ENCODE results near the gene ZRANB2. TPM values are rescaled to one million over a fixed set of nuclear protein-coding genes. Genes with fewer than 3 reads are reported as not detected.

The ZRANB2 gene
- total and polyA plus RNA-seq, 2 donors (not counting 1 experiment from before 2014, with no cell fraction given) = 40.8 to 86.7 TPM

DNA sequence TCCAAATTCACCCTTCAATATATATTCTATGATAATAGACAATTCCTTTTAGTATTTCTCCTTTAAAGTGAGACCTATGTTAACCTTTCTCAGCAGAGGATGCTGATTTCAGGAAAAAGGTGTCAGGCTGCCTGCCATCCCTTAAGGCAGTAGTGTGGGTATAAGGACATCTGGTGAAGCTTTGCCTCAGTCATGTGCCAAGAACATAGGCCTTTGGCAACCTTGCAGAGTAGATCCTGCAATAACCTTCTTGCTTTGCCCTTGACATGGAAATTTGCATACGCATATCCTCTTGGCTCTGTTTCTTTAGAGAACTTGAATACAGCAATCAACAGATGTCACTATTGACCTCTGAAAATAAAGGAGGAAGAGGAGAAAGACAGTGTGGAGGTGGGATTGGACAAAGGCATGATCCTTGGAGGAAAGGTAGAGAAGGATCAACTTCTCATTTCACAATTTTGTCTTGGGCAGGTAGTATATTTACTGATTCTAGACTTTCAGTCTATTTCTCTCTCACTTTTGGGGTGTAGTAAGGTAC, 21.1 kb upstream of the ZRANB2 start:
- Histone ChIP-seq H3K9me3 (ENCODE audit: control insufficient read depth, insufficient read depth, low read depth, low read length) (no peaks in the 10 kb centered on the region), H2AFZ (ENCODE audit: low read length) (no peak overlapping the region), H3K4me2 (ENCODE audit: extremely low read depth, insufficient read depth, low read length) (no peak overlapping the region), H3K27ac (ENCODE audit: insufficient read depth, low read length) (no peak overlapping the region), H4K20me1 (ENCODE audit: control insufficient read depth, extremely low read depth, insufficient read depth, low read length) (no peaks in the 10 kb centered on the region), H3K4me1 (ENCODE audit: control insufficient read depth, extremely low read depth, insufficient read depth, low read length) (no peaks in the 10 kb centered on the region), H3K36me3 (ENCODE audit: control insufficient read depth, insufficient read depth, low read length) (no peaks in the 10 kb centered on the region), H3K27me3 (ENCODE audit: control insufficient read depth, insufficient read depth, low read length) (no peaks in the 10 kb centered on the region), H3K4me3 (replicated peaks in 1 of 4; ENCODE audit: control extremely low read depth in 1 of 4, insufficient read depth in 1 of 4, low read depth in 3 of 4, low read length in 4 of 4) (no peak overlapping the region), H3K79me2 (ENCODE audit: control insufficient read depth, insufficient read depth, low read length) (no peaks in the 10 kb centered on the region), H3K9ac (ENCODE audit: insufficient read depth, low read length) (no peak overlapping the region)
- TF ChIP-seq, protein P1, sequence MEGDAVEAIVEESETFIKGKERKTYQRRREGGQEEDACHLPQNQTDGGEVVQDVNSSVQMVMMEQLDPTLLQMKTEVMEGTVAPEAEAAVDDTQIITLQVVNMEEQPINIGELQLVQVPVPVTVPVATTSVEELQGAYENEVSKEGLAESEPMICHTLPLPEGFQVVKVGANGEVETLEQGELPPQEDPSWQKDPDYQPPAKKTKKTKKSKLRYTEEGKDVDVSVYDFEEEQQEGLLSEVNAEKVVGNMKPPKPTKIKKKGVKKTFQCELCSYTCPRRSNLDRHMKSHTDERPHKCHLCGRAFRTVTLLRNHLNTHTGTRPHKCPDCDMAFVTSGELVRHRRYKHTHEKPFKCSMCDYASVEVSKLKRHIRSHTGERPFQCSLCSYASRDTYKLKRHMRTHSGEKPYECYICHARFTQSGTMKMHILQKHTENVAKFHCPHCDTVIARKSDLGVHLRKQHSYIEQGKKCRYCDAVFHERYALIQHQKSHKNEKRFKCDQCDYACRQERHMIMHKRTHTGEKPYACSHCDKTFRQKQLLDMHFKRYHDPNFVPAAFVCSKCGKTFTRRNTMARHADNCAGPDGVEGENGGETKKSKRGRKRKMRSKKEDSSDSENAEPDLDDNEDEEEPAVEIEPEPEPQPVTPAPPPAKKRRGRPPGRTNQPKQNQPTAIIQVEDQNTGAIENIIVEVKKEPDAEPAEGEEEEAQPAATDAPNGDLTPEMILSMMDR (conservative IDR thresholded peaks at IDR 0.05 in 1 of 2, IDR thresholded peaks at IDR 0.05 in 1 of 2; ENCODE audit: low read depth in 1 of 2, low read length in 2 of 2) = no peak
- TF ChIP-seq EZH2 (IDR thresholded peaks at IDR 0.05; ENCODE audit: low read length, missing control alignments) = no peak
- no peak for DNase-seq (ENCODE audit: low read depth in 2 of 2)

DNA sequence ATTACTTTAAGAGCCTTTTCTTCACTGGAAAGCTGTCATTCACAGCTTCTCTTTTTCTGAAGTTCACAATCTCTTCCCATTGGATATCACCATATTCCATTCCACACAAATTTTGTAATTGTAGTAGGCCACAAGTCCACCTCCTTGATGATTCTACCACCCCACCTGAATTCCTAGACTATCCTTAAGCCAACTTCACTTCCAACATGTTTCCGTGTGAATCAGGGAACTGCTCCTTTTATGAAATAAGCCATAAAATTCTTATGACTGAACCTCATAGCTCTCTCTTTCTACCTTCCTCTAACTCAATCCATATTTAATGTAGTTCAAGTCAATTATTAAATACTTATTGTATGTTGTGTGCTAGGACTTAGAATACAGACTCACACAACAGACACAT, 16.6 kb upstream of the ZRANB2 start:
- TF ChIP-seq EZH2 (IDR thresholded peaks at IDR 0.05; ENCODE audit: low read length, missing control alignments) = no peak
- TF ChIP-seq, protein P1 (conservative IDR thresholded peaks at IDR 0.05 in 1 of 2, IDR thresholded peaks at IDR 0.05 in 1 of 2; ENCODE audit: low read depth in 1 of 2, low read length in 2 of 2) = no peak
- Histone ChIP-seq H4K20me1 (ENCODE audit: control insufficient read depth, extremely low read depth, insufficient read depth, low read length) (no peaks in the 10 kb centered on the region), H3K4me1 (ENCODE audit: control insufficient read depth, extremely low read depth, insufficient read depth, low read length) (no peaks in the 10 kb centered on the region), H3K27ac (ENCODE audit: insufficient read depth, low read length) (no peak overlapping the region), H3K4me2 (ENCODE audit: extremely low read depth, insufficient read depth, low read length) (no peak overlapping the region), H3K4me3 (replicated peaks in 1 of 4; ENCODE audit: control extremely low read depth in 1 of 4, insufficient read depth in 1 of 4, low read depth in 3 of 4, low read length in 4 of 4) (no peak overlapping the region), H3K9me3 (ENCODE audit: control insufficient read depth, insufficient read depth, low read depth, low read length) (no peaks in the 10 kb centered on the region), H3K9ac (ENCODE audit: insufficient read depth, low read length) (no peak overlapping the region), H3K79me2 (ENCODE audit: control insufficient read depth, insufficient read depth, low read length) (no peaks in the 10 kb centered on the region), H3K27me3 (ENCODE audit: control insufficient read depth, insufficient read depth, low read length) (no peaks in the 10 kb centered on the region), H3K36me3 (ENCODE audit: control insufficient read depth, insufficient read depth, low read length) (no peaks in the 10 kb centered on the region), H2AFZ (ENCODE audit: low read length) (no peak overlapping the region)
- DNase-seq (ENCODE audit: low read depth in 2 of 2) = no peak

DNA sequence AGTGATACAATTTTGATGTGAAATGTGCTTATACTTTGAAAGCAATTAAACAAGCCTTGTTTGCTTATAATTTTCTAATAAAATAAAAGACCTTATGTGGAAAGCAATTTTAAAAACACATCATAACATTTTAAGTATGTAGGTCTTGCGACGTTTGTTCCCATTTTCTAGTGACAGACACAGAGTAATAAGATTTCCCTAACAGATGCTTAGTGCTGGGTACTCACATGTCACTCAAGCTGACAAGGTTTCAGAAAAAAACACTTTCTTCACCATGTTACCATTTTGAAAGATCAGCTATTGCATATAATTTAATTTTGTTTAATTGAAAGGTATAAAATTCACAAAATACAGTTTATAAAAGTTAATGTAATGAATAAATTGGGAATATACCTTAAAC, 14.1 kb upstream of the ZRANB2 start:
- no peak overlapping the region for H3K27ac ChIP-seq (ENCODE audit: insufficient read depth, low read length)
- peaks cover 5% of the 10 kb centered on the region for H3K4me1 ChIP-seq (ENCODE audit: control insufficient read depth, extremely low read depth, insufficient read depth, low read length)
- no peak overlapping the region for H3K9ac ChIP-seq (ENCODE audit: insufficient read depth, low read length)
- H3K4me3 ChIP-seq (replicated peaks in 1 of 4; ENCODE audit: control extremely low read depth in 1 of 4, insufficient read depth in 1 of 4, low read depth in 3 of 4, low read length in 4 of 4) = no peak overlapping the region
- no peaks in the 10 kb centered on the region for H3K27me3 ChIP-seq (ENCODE audit: control insufficient read depth, insufficient read depth, low read length)
- H3K4me2 ChIP-seq (ENCODE audit: extremely low read depth, insufficient read depth, low read length) = no peak overlapping the region
- H3K36me3 ChIP-seq (ENCODE audit: control insufficient read depth, insufficient read depth, low read length) = no peaks in the 10 kb centered on the region
- H3K9me3 ChIP-seq (ENCODE audit: control insufficient read depth, insufficient read depth, low read depth, low read length) = no peaks in the 10 kb centered on the region
- no peaks in the 10 kb centered on the region for H3K79me2 ChIP-seq (ENCODE audit: control insufficient read depth, insufficient read depth, low read length)
- H2AFZ ChIP-seq (ENCODE audit: low read length) = no peak overlapping the region
- DNase-seq (ENCODE audit: low read depth in 2 of 2) = no peak
- no peaks in the 10 kb centered on the region for H4K20me1 ChIP-seq (ENCODE audit: control insufficient read depth, extremely low read depth, insufficient read depth, low read length)
- TF ChIP-seq, protein P1 (conservative IDR thresholded peaks at IDR 0.05 in 1 of 2, IDR thresholded peaks at IDR 0.05 in 1 of 2; ENCODE audit: low read depth in 1 of 2, low read length in 2 of 2) = no peak
- no peak for TF ChIP-seq EZH2 (IDR thresholded peaks at IDR 0.05; ENCODE audit: low read length, missing control alignments)

Data from fibroblast of lung (primary cell).